Breast epithelium (tissue), 4 donors: ENCODE results near the gene PDCD10. TPM values are rescaled to one million over a fixed set of nuclear protein-coding genes. Genes with fewer than 3 reads are reported as not detected.

Experiments
- DNase-seq, 2 donors: peaks; one replicate each; pipeline ENCODE4 v3.0.0-alpha.2; 2019; ENCODE audit warnings: low spot score in 2 of 2
- H3K27ac ChIP-seq, 2 donors: fragments of 200-600 bp; sonication (generic) in 1 of 2; one replicate each; pipeline ENCODE4 v1.5.1; 2016 to 2019; ENCODE audit warnings: mild to moderate bottlenecking in 1 of 2
- H3K27me3 ChIP-seq, 2 donors: fragments of 200-600 bp; sonication (generic) in 1 of 2; one replicate each; pipeline versions ENCODE4 v1.5.1 to v1.6.0; 2017 to 2019; ENCODE audit warnings: control low read depth in 1 of 2, mild to moderate bottlenecking in 1 of 2
- H3K36me3 ChIP-seq: fragments of 200-600 bp; one replicate; pipeline ENCODE4 v1.5.1; 2019
- H3K4me1 ChIP-seq, 2 donors: fragments of 200-600 bp; sonication (generic); one replicate each; pipeline ENCODE4 v1.5.1; 2016 to 2019; ENCODE audit warnings: control low read depth in 1 of 2
- H3K4me3 ChIP-seq, 3 donors: fragments of 200-600 bp; sonication (generic); 1 replicate in 2 of 3; 2 replicates in 1 of 3; pipeline ENCODE4 v1.5.1; 2016 to 2019; ENCODE audit warnings: mild to moderate bottlenecking in 3 of 3, moderate library complexity in 2 of 3
- H3K9me3 ChIP-seq, 2 donors: fragments of 200-600 bp; sonication (generic) in 1 of 2; one replicate each; pipeline ENCODE4 v1.5.1; 2016 to 2019; ENCODE audit warnings: control low read depth in 1 of 2
- CTCF ChIP-seq, 3 donors: fragments of 450-650 bp; IDR thresholded peaks; one replicate each; pipeline ENCODE4 v1.5.1; 2016 to 2017; ENCODE audit warnings: antibody characterized with exemption in 3 of 3, mild to moderate bottlenecking in 3 of 3, moderate library complexity in 3 of 3
- POLR2A ChIP-seq: fragments of 450-650 bp; IDR thresholded peaks from one replicate; pipeline ENCODE4 v1.6.1; 2016; ENCODE audit warnings: antibody characterized with exemption, mild to moderate bottlenecking, moderate library complexity
- POLR2AphosphoS5 ChIP-seq, 3 donors: sonication (generic); formaldehyde crosslinking; IDR thresholded peaks; one replicate each; pipeline ENCODE4 v1.6.1; 2017; ENCODE audit warnings: antibody characterized with exemption in 3 of 3
- intact Hi-C: fragments of 100-400 bp; cut with DNase I; formaldehyde crosslinking; loops from one replicate; pipeline ENCODE4 v1.15.1; 2023; ENCODE audit warnings: low total_unique reads
- total RNA-seq, 3 donors: library from RNA; depleted of rRNA; stranded (reverse); fragments of >200 nt; gene quantifications; one replicate each; pipeline ENCODE4 v1.1.0, GENCODE V29; 2016

Gene PDCD10
- total RNA-seq, 3 donors from 2014 or later: 64.6 to 85.9 (median 79.6) TPM

- no peak for DNase-seq
- peaks cover 8 to 27% of the 10 kb centered on the region in 2 donors for H3K9me3 ChIP-seq
- no peak overlapping the region for H3K27ac ChIP-seq
- no peaks in the 10 kb centered on the region for H3K4me1 ChIP-seq
- no peak overlapping the region for H3K4me3 ChIP-seq
- H3K27me3 ChIP-seq: no peaks in the 10 kb centered on the region
- H3K36me3 ChIP-seq: peaks cover 5% of the 10 kb centered on the region
- intact Hi-C loops: no loop called here
- TF ChIP-seq POLR2A: no peak
- no peak for TF ChIP-seq POLR2AphosphoS5 (IDR thresholded peaks at IDR 0.05)
- no peak for TF ChIP-seq CTCF (IDR thresholded peaks at IDR 0.05)
Measured at GRCh38 chr3:167679526-167679925, 55.2 kb downstream of the PDCD10 start.

GRCh38 chr3:167675848-167676247 is 58.8 kb downstream of the PDCD10 start:
- Histone ChIP-seq H3K27me3 (no peaks in the 10 kb centered on the region), H3K9me3 (peaks cover 8 to 31% of the 10 kb centered on the region in 2 donors), H3K4me1 (no peaks in the 10 kb centered on the region), H3K4me3 (no peak overlapping the region), H3K36me3 (peaks cover 5% of the 10 kb centered on the region), H3K27ac (no peak overlapping the region)
- intact Hi-C loops: no loop called here
- no peak for DNase-seq
- TF ChIP-seq POLR2A (no peak), POLR2AphosphoS5 (IDR thresholded peaks at IDR 0.05) (no peak), CTCF (IDR thresholded peaks at IDR 0.05) (no peak)

- peaks cover 8 to 31% of the 10 kb centered on the region in 2 donors for H3K9me3 ChIP-seq
- peaks cover 5% of the 10 kb centered on the region for H3K36me3 ChIP-seq
- H3K27me3 ChIP-seq: no peaks in the 10 kb centered on the region
- no peak overlapping the region for H3K27ac ChIP-seq
- DNase-seq: no peak
- H3K4me1 ChIP-seq: no peaks in the 10 kb centered on the region
- TF ChIP-seq CTCF (IDR thresholded peaks at IDR 0.05) (no peak), POLR2A (no peak), POLR2AphosphoS5 (IDR thresholded peaks at IDR 0.05) (no peak)
- H3K4me3 ChIP-seq: no peak overlapping the region
- intact Hi-C loops: no loop called here
Measured at GRCh38 chr3:167673221-167673620, 61.5 kb downstream of the PDCD10 start.

GRCh38 chr3:167671878-167672427 is 62.7 kb downstream of the PDCD10 start:
- intact Hi-C loops: no loop called here
- Histone ChIP-seq H3K27ac (no peak overlapping the region), H3K36me3 (peaks cover 5% of the 10 kb centered on the region), H3K4me3 (no peak overlapping the region), H3K4me1 (no peaks in the 10 kb centered on the region), H3K9me3 (peaks cover 8 to 28% of the 10 kb centered on the region in 2 donors), H3K27me3 (no peaks in the 10 kb centered on the region)
- TF ChIP-seq CTCF (IDR thresholded peaks at IDR 0.05) (no peak), POLR2A (no peak)
- DNase-seq: no peak

GRCh38 chr3:167669699-167670098 is 65.0 kb downstream of the PDCD10 start:
- Histone ChIP-seq H3K27me3 (no peaks in the 10 kb centered on the region), H3K4me3 (no peak overlapping the region), H3K36me3 (no peaks in the 10 kb centered on the region), H3K27ac (no peak overlapping the region), H3K4me1 (no peaks in the 10 kb centered on the region), H3K9me3 (peaks cover 0 to 6% of the 10 kb centered on the region in 2 donors)
- TF ChIP-seq CTCF (IDR thresholded peaks at IDR 0.05): no peak
- no peak for TF ChIP-seq POLR2A
- no peak for TF ChIP-seq POLR2AphosphoS5 (IDR thresholded peaks at IDR 0.05)
- intact Hi-C loops: no loop called here
- DNase-seq: no peak
